ENCODE measurements around the gene NT5C1B.

The NT5C1B gene

GRCh38 chr2:18550433-18550832 lies 38.9 kb downstream of the NT5C1B start:
- no peak for DNase-seq (ENCODE audit: low read depth)

DNA sequence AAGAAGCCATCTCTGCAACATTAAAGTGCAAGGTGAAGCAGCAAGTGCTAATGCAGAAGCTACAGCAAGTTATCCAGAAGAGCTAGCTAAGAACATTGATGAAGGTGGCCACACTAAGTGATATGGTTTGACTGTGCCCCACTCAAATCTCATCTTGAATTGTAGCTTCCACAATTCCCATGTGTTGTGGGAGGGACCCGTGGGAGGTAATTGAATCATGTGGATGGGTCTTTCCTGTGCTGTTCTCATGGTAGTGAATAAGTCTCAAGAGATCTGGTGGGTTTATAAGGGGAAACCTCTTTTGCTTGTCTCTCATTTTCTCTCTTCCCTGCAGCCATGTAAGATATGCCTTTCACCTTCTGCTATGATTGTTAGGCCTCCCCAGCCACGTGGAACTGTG lies 40.3 kb downstream of the NT5C1B start:
- DNase-seq (ENCODE audit: low read depth): no peak

- no peak for DNase-seq (ENCODE audit: low read depth)
Measured at GRCh38 chr2:18548621-18549020, 40.7 kb downstream of the NT5C1B start.

GRCh38 chr2:18546567-18546966 lies 42.8 kb downstream of the NT5C1B start:
- DNase-seq (ENCODE audit: low read depth): no peak

GRCh38 chr2:18545384-18545783 lies 44.0 kb downstream of the NT5C1B start:
- DNase-seq (ENCODE audit: low read depth): no peak

- DNase-seq (ENCODE audit: low read depth): no peak
Measured at GRCh38 chr2:18544171-18544570, 45.2 kb downstream of the NT5C1B start.

GRCh38 chr2:18540872-18541271 lies 48.5 kb downstream of the NT5C1B start:
- no peak for DNase-seq (ENCODE audit: low read depth)

DNA sequence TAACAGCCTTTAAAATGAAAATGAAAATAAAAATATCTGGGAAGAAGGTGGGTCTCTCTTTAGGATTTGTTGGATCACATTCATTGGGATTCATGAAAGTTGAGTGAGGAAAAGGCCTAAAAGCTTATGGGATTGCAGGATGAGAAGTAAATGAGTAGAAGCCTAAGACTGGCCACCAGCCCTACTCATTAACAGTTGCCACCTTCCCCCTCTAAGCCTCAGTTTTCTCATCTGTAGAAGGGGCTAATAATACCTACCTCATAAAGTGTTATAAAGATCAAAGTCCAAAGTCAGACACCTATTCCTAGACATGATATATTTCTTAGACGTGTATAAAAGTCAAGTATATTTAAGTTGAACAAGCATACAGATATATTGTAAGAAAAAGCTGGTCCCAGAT lies 52.7 kb downstream of the NT5C1B start:
- DNase-seq (ENCODE audit: low read depth): no peak

DNA sequence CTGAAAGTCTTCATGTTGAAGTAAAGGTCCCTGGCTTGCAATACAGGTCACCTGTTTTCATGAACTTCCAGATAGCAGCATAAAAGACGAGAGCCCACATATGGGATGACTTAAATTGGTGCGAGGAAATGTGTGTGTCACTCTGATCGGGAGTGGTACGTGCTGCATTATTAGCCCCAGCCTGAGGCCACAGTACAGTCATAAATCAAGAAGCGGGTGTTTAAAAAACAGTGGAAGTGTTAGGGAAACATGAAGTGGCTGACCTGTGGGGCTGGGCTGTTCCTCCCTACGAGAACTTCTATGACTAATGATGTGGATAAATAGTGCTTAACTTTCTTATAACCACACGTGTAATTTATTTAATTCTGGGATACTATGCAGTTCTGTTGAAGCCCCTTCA lies 53.3 kb downstream of the NT5C1B start:
- DNase-seq (ENCODE audit: low read depth): peak; percentile 43

GRCh38 chr2:18531194-18531593 lies 58.2 kb downstream of the NT5C1B start:
- no peak for DNase-seq (ENCODE audit: low read depth)

DNA sequence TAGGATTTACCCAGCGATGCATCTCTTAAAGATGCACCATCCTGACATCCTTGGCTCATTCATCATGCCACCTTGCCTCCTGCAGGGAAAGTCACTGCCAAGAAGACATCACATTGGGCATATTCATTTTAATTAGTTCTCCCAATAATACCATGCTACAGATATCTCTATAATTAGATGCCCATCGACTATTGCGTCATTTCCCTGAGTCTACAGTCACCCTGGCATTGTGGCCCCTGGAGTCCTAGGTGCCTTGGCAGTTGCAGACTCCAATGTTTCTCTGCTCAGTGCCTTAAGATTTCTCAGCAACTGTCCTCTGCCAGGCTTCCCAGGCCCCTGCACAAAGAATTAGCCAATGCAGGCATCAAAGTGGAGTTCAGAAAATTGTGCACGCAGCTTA lies 61.5 kb downstream of the NT5C1B start:
- DNase-seq (ENCODE audit: low read depth): no peak

DNA sequence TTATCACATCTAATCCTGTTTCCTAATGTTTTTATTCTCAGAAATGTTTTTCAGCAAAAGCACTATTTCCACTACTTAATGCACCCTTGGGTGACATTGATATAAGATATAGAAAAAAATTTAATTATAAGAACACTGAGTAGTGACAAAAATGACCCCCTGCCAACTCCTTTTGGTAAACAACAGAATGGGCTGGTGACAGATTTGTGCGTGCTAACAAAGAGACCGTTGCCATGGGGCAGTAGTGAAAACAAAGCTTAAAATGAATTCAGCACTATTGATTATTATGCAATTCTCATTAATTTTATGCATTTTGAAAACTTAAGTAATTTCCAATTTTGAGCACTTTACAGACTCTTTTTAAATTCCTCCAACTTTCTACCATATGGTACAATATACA lies 62.0 kb downstream of the NT5C1B start:
- no peak for DNase-seq (ENCODE audit: low read depth)

GRCh38 chr2:18526429-18526828 lies 62.9 kb downstream of the NT5C1B start:
- no peak for DNase-seq (ENCODE audit: low read depth)

GRCh38 chr2:18525852-18526251 lies 63.5 kb downstream of the NT5C1B start:
- no peak for DNase-seq (ENCODE audit: low read depth)

GRCh38 chr2:18525236-18525635 lies 64.1 kb downstream of the NT5C1B start:
- DNase-seq (ENCODE audit: low read depth): no peak

- no peak for DNase-seq (ENCODE audit: low read depth)
Measured at GRCh38 chr2:18522484-18523146, 66.8 kb downstream of the NT5C1B start.

DNA sequence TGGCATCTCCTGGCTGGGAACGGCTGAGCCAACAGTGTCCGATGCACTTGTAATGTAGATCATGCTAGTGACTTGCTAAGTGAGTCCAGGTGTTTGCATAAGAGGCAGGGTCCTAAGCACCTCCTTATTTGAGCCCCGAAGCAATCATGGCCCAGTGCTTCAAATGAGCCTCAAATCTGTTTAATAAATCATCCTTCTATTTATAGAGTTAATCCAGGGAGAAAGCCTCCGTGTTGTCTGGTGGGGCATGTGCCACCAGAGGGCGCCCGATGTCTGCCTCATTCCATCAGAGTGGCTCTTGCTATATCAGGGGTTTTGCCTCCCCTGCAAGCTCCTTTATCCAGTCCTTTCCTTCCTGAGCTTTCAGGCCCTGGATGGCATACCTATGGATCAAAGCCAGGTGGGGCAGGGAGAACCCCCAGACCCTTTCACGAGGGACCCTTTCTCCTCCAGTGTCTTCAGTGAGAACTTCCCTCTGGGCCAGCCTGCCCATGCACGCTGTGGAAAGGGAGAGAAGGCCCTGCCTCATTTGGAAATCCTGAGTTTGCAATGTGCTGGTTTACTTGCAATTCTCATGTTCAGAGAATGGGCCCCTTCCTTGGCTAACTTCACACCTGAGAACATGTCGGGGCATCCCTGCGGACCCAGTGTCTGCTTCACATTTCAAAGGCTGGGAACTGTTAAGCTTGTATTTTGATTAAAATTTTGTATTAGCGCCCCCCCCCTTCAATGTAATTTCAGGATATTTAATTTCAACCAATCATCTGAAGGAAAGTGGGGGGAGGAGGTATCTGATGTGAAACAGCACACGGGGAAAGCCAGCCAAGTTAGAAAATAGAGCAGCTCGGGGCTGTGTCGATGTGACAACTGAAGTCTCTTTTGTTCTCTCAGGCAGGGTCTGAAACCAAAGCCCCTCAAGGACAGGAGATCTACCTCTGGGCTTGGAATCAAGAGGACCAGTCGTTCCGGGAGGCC lies 68.6 kb downstream of the NT5C1B start:
- peak; percentile 80 for DNase-seq (ENCODE audit: low read depth)

- DNase-seq (ENCODE audit: low read depth): no peak
Measured at GRCh38 chr2:18519914-18520450, 69.4 kb downstream of the NT5C1B start.

DNA sequence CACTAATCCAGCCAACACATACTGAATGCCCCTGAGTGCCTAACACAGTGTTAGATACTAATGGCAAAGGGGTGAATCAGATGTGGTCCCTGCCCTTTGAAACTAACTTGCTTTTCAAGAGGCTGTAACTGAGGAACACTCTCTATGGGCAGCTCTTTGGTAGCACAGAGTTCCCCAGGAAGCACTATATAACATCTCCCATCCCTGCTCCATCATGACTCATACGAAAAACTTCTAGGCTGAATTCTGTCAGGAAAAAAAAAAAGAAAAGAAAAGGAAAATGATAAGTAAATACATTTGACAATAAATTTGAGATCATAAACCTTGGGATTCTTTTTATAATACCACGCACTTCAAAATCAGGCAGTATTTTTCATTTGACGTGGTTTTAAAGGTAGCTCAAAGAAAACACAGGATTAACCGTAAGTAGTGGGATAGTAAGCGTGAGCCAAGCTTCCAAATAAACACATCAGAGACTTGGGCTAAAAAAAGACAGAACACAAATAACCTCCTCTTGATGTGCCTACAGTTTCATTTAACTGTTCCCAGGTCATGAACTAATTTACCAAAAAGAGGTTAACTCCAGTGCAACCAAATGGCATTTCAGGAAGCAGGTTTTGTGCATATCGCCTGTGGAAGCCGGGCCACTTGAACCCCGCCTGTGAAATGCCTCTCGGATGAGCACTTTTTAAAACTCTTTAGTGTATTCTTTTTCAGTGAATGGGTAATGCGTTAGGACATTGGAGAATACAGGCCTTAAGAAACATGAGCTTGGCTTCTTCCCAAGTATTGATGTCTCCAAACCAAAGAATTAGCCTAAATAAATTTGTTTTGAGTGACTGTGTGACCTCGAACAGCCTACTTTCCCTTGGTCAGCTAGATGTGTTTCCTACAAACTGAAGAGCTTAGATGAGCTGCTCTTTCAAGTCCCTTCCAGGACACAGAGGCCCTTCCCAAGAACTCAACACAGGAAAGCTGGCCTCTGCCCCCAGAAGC lies 71.0 kb downstream of the NT5C1B start:
- no peak for DNase-seq (ENCODE audit: low read depth)

- no peak for DNase-seq (ENCODE audit: low read depth)
Measured at GRCh38 chr2:18517386-18517785, 72.0 kb downstream of the NT5C1B start.

DNA sequence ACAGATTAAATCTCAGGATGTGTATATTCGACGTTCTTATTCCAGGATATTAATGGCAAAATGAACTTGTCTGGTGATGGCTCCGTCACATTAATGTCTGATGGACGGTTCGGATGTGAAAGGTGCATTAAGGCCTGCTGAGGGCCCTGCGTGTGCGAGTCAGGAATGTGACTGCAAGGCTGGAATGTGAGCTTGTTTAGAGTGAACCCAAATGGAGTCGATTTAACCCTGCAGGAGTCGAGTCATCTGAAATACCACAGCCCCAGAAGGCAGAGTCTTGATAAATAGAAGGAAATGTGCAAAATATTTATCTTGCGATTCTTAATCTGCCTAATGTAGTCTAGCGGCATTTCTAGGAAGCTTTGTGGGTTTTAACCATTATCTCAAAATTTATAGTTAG lies 73.3 kb downstream of the NT5C1B start:
- DNase-seq (ENCODE audit: low read depth): no peak
